GM18517 (cell line): Measurements from ENCODE around the gene SPON1.
"Not testable (repeated sequence)": the region's sequence is repeated elsewhere in the genome, so short reads cannot be mapped to it uniquely, and the experiment has no call there.

ENCODE experiments used
- ATAC-seq: cut with Tn5 transposase; IDR thresholded peaks from one replicate; pipeline ENCODE4 v1.9.1; 2021; ENCODE audit warnings: mild to moderate bottlenecking, moderate library complexity; ENCODE audit not compliant: unreplicated experiment

Gene SPON1

GRCh38 chr11:14112721-14113120, 150.2 kb downstream of the SPON1 start:
- ATAC-seq = no peak

- ATAC-seq = no peak
These were observed 151.7 kb downstream of the SPON1 start for GRCh38 chr11:14114269-14114668.

GRCh38 chr11:14114786-14115185, 152.3 kb downstream of the SPON1 start:
- no peak for ATAC-seq

- no peak for ATAC-seq
These were observed 155.1 kb downstream of the SPON1 start for GRCh38 chr11:14117632-14118031.

GRCh38 chr11:14118072-14118471, 155.5 kb downstream of the SPON1 start:
- no peak for ATAC-seq

- ATAC-seq = no peak
These were observed 156.8 kb downstream of the SPON1 start for GRCh38 chr11:14119357-14119756.

- no peak for ATAC-seq
These were observed 161.8 kb downstream of the SPON1 start for GRCh38 chr11:14124350-14124749.

GRCh38 chr11:14124886-14125285, 162.4 kb downstream of the SPON1 start:
- ATAC-seq = no peak

- ATAC-seq = no peak
These were observed 163.0 kb downstream of the SPON1 start for GRCh38 chr11:14125529-14125928.

GRCh38 chr11:14127679-14128078, 165.2 kb downstream of the SPON1 start:
- ATAC-seq = no peak

- ATAC-seq = no peak
These were observed 169.8 kb downstream of the SPON1 start for GRCh38 chr11:14132312-14132711.

- ATAC-seq = no peak
These were observed 170.9 kb downstream of the SPON1 start for GRCh38 chr11:14133381-14133780.

- no peak for ATAC-seq
These were observed 174.0 kb downstream of the SPON1 start for GRCh38 chr11:14136561-14136960.

- no peak for ATAC-seq
These were observed 174.8 kb downstream of the SPON1 start for GRCh38 chr11:14137284-14137683.

- ATAC-seq = no peak
These were observed 178.5 kb downstream of the SPON1 start for GRCh38 chr11:14140991-14141390.

- ATAC-seq = no peak
These were observed 179.2 kb downstream of the SPON1 start for GRCh38 chr11:14141676-14142075.

GRCh38 chr11:14144934-14145333, 182.4 kb downstream of the SPON1 start:
- no peak for ATAC-seq

- ATAC-seq = peak; percentile 66
These were observed 186.2 kb downstream of the SPON1 start for GRCh38 chr11:14148653-14149273.

- no peak for ATAC-seq
These were observed 187.2 kb downstream of the SPON1 start for GRCh38 chr11:14149683-14150082.

GRCh38 chr11:14150878-14151277, 188.4 kb downstream of the SPON1 start:
- no peak for ATAC-seq

GRCh38 chr11:14154103-14154502, 191.6 kb downstream of the SPON1 start:
- not testable (repeated sequence) for ATAC-seq

- no peak for ATAC-seq
These were observed 195.9 kb downstream of the SPON1 start for GRCh38 chr11:14158393-14158792.

- ATAC-seq = no peak
These were observed 201.1 kb downstream of the SPON1 start for GRCh38 chr11:14163576-14163975.
